ENCODE results near the gene UCKL1. TPM values are rescaled to one million over a fixed set of nuclear protein-coding genes. Genes with fewer than 3 reads are reported as not detected.
A peak's percentile ranks its signal among the peaks of the same experiment; 100 is the strongest.

Gene UCKL1
- total RNA-seq, 1 donor = 21.0 TPM

GRCh38 chr20:63913768-63914167, 42.4 kb downstream of the UCKL1 start:
- no peak for DNase-seq (ENCODE audit: insufficient read length, low spot score, missing footprints)
- no peaks in the 10 kb centered on the region for H3K27me3 ChIP-seq (ENCODE audit: insufficient read depth, low read length)
- H2AFZ ChIP-seq (ENCODE audit: low read length) = no peak overlapping the region
- no peak for TF ChIP-seq CTCF (IDR thresholded peaks at IDR 0.05; ENCODE audit: extremely low read depth, low read depth, low read length)
- peaks cover 7% of the 10 kb centered on the region for H3K4me1 ChIP-seq (ENCODE audit: insufficient read depth, low read length)
- peaks cover 2% of the 10 kb centered on the region for H3K36me3 ChIP-seq (ENCODE audit: insufficient read depth, low read length)
- peaks cover 98% of the 10 kb centered on the region for H3K79me2 ChIP-seq (ENCODE audit: insufficient read depth, low read length)
- H3K9me3 ChIP-seq (ENCODE audit: low read depth, low read length) = no peaks in the 10 kb centered on the region
- H4K20me1 ChIP-seq (ENCODE audit: insufficient read depth, low read length) = peaks cover 61% of the 10 kb centered on the region
- no peak overlapping the region for H3K4me2 ChIP-seq (ENCODE audit: insufficient read depth, low read length)
- no peak overlapping the region for H3K27ac ChIP-seq (ENCODE audit: low read depth, low read length)
- no peak overlapping the region for H3K4me3 ChIP-seq (ENCODE audit: insufficient read depth, low read length)

GRCh38 chr20:63911176-63911575, 45.0 kb downstream of the UCKL1 start:
- Histone ChIP-seq H3K4me3 (ENCODE audit: insufficient read depth, low read length) (no peak overlapping the region), H3K4me2 (ENCODE audit: insufficient read depth, low read length) (peak overlapping the region; percentile 57), H3K36me3 (ENCODE audit: insufficient read depth, low read length) (peaks cover 7% of the 10 kb centered on the region), H4K20me1 (ENCODE audit: insufficient read depth, low read length) (peaks cover 83% of the 10 kb centered on the region), H3K9me3 (ENCODE audit: low read depth, low read length) (no peaks in the 10 kb centered on the region), H2AFZ (ENCODE audit: low read length) (no peak overlapping the region), H3K27me3 (ENCODE audit: insufficient read depth, low read length) (no peaks in the 10 kb centered on the region), H3K4me1 (ENCODE audit: insufficient read depth, low read length) (peaks cover 7% of the 10 kb centered on the region), H3K27ac (ENCODE audit: low read depth, low read length) (peak overlapping the region; percentile 51), H3K79me2 (ENCODE audit: insufficient read depth, low read length) (peaks cover 99% of the 10 kb centered on the region)
- TF ChIP-seq CTCF (IDR thresholded peaks at IDR 0.05; ENCODE audit: extremely low read depth, low read depth, low read length) = no peak
- DNase-seq (ENCODE audit: insufficient read length, low spot score, missing footprints) = peak; percentile 88

- Histone ChIP-seq H3K9me3 (ENCODE audit: low read depth, low read length) (no peaks in the 10 kb centered on the region), H3K36me3 (ENCODE audit: insufficient read depth, low read length) (peaks cover 13% of the 10 kb centered on the region), H3K4me2 (ENCODE audit: insufficient read depth, low read length) (no peak overlapping the region), H2AFZ (ENCODE audit: low read length) (no peak overlapping the region), H3K27ac (ENCODE audit: low read depth, low read length) (no peak overlapping the region), H3K27me3 (ENCODE audit: insufficient read depth, low read length) (no peaks in the 10 kb centered on the region), H4K20me1 (ENCODE audit: insufficient read depth, low read length) (peaks cover 79% of the 10 kb centered on the region), H3K4me1 (ENCODE audit: insufficient read depth, low read length) (peaks cover 7% of the 10 kb centered on the region), H3K4me3 (ENCODE audit: insufficient read depth, low read length) (no peak overlapping the region), H3K79me2 (ENCODE audit: insufficient read depth, low read length) (peaks cover 98% of the 10 kb centered on the region)
- TF ChIP-seq CTCF (IDR thresholded peaks at IDR 0.05; ENCODE audit: extremely low read depth, low read depth, low read length) = no peak
- peak; percentile 48 for DNase-seq (ENCODE audit: insufficient read length, low spot score, missing footprints)
These were observed 48.1 kb downstream of the UCKL1 start for GRCh38 chr20:63908008-63908682.

- no peak for TF ChIP-seq CTCF (IDR thresholded peaks at IDR 0.05; ENCODE audit: extremely low read depth, low read depth, low read length)
- H3K79me2 ChIP-seq (ENCODE audit: insufficient read depth, low read length) = peaks cover 96% of the 10 kb centered on the region
- H3K4me1 ChIP-seq (ENCODE audit: insufficient read depth, low read length) = no peaks in the 10 kb centered on the region
- H3K9me3 ChIP-seq (ENCODE audit: low read depth, low read length) = no peaks in the 10 kb centered on the region
- peaks cover 13% of the 10 kb centered on the region for H3K36me3 ChIP-seq (ENCODE audit: insufficient read depth, low read length)
- DNase-seq (ENCODE audit: insufficient read length, low spot score, missing footprints) = peak; percentile 3
- no peak overlapping the region for H3K4me3 ChIP-seq (ENCODE audit: insufficient read depth, low read length)
- H4K20me1 ChIP-seq (ENCODE audit: insufficient read depth, low read length) = peaks cover 74% of the 10 kb centered on the region
- no peak overlapping the region for H2AFZ ChIP-seq (ENCODE audit: low read length)
- H3K4me2 ChIP-seq (ENCODE audit: insufficient read depth, low read length) = no peak overlapping the region
- no peaks in the 10 kb centered on the region for H3K27me3 ChIP-seq (ENCODE audit: insufficient read depth, low read length)
- no peak overlapping the region for H3K27ac ChIP-seq (ENCODE audit: low read depth, low read length)
These were observed 52.2 kb downstream of the UCKL1 start for GRCh38 chr20:63903796-63904561.
